GM12878 (cell line): ENCODE measurements around the gene FGFR1OP2. TPM values are rescaled to one million over a fixed set of nuclear protein-coding genes. Genes with fewer than 3 reads are reported as not detected.

Source experiments
- ATAC-seq: fragments of 200-7000 bp; cut with Tn5 transposase; 3 replicates; pipeline ENCODE4 v1.9.1; 2020; ENCODE audit warnings: mild to moderate bottlenecking, moderate library complexity
- BruUV-seq: library from RNA; stranded (reverse); fragments of 400-500 nt; replicated peaks from 2 replicates; lab custom pipeline; 2021; lab: Mats Ljungman, UMichigan
- CTCF ChIA-PET: fragments of 300-600 bp; sonication (Branson Sonifier 250); formaldehyde crosslinking; extraction: SDS; loops from one replicate; lab custom pipeline; 2021; ENCODE audit warnings: inconsistent platforms; lab: Yijun Ruan, JAX
- POLR2A ChIA-PET: fragments of 350-600 bp; formaldehyde crosslinking; extraction: SDS; loops from one replicate; lab custom pipeline; 2021; ENCODE audit warnings: inconsistent platforms; lab: Charles Lee
- RAD21 ChIA-PET: fragments of 300-600 bp; sonication (Branson Sonifier 250); formaldehyde crosslinking; loops from one replicate; lab custom pipeline; 2023; ENCODE audit warnings: antibody characterized with exemption; ENCODE audit not compliant: unreplicated experiment; lab: Charles Lee
- SMC1A ChIA-PET: fragments of 300-600 bp; sonication (Branson Sonifier 250); formaldehyde crosslinking; loops from one replicate; lab custom pipeline; 2023; ENCODE audit not compliant: unreplicated experiment, uncharacterized antibody; lab: Charles Lee
- DNase-seq: peaks from one replicate; pipeline ENCODE4 v3.0.0-alpha.2; 2011; ENCODE audit warnings: low read depth, low spot score
- FAIRE-seq: peaks from 3 replicates; lab custom pipeline; 2011; peaks lifted over from hg19 to GRCh38; lab: Jason Lieb, UNC
- H2AFZ ChIP-seq: 2 replicates; pipeline ENCODE4 v1.6.0; 2011; ENCODE audit warnings: low read depth, low read length, control low read depth; ENCODE audit not compliant: control insufficient read depth
- H3K27ac ChIP-seq: 2 replicates; pipeline ENCODE4 v1.5.1; 2011; ENCODE audit warnings: control low read depth; ENCODE audit not compliant: control insufficient read depth, insufficient read depth
- H3K27me3 ChIP-seq, 2 experiments: replicated peaks in 1 of 2; 2 replicates each; pipeline versions ENCODE4 v1.6.0 to v1.6.1; 2011; ENCODE audit warnings: low read length in 1 of 2; ENCODE audit not compliant: control insufficient read depth in 2 of 2, insufficient read depth in 2 of 2
- H3K36me3 ChIP-seq, 2 experiments: 2 replicates each; pipeline ENCODE4 v1.5.1; 2011; ENCODE audit warnings: low read length in 1 of 2; ENCODE audit not compliant: control insufficient read depth in 2 of 2, insufficient read depth in 2 of 2
- H3K4me1 ChIP-seq: 2 replicates; pipeline ENCODE4 v1.6.1; 2011; ENCODE audit warnings: mild to moderate bottlenecking, low read length, moderate library complexity, mixed read lengths; ENCODE audit not compliant: control insufficient read depth, insufficient read depth
- H3K4me2 ChIP-seq: 2 replicates; pipeline ENCODE4 v1.6.0; 2011; ENCODE audit warnings: control low read depth; ENCODE audit not compliant: control insufficient read depth, insufficient read depth
- H3K4me3 ChIP-seq: fragments of 200-600 bp; sonication (generic); 2 replicates; pipeline ENCODE4 v1.5.1; 2016
- H3K79me2 ChIP-seq: 2 replicates; pipeline ENCODE4 v1.6.0; 2011; ENCODE audit warnings: low read length; ENCODE audit not compliant: control insufficient read depth, insufficient read depth
- H3K9ac ChIP-seq: 2 replicates; pipeline ENCODE4 v1.8.0; 2011; ENCODE audit warnings: low read length, control low read depth, mixed read lengths; ENCODE audit not compliant: control insufficient read depth, insufficient read depth
- H3K9me3 ChIP-seq: replicated peaks from 3 replicates; pipeline ENCODE4 v1.5.1; 2011; ENCODE audit warnings: mild to moderate bottlenecking, low read length; ENCODE audit not compliant: control insufficient read depth, insufficient read depth
- H4K20me1 ChIP-seq: 2 replicates; pipeline ENCODE4 v1.6.0; 2011; ENCODE audit not compliant: control insufficient read depth, insufficient read depth
- CBFB ChIP-seq: IDR thresholded peaks from 2 replicates; pipeline ENCODE4 v1.6.1; 2016; ENCODE audit warnings: antibody characterized with exemption, low read depth
- NR2C1 ChIP-seq: fragments of 450-650 bp; IDR thresholded peaks from 2 replicates; pipeline ENCODE4 v1.6.1; 2017; ENCODE audit warnings: antibody characterized with exemption, mild to moderate bottlenecking, moderate library complexity
- RAD21 ChIP-seq: IDR thresholded peaks from 2 replicates; pipeline ENCODE4 v1.6.1; 2011; ENCODE audit warnings: mild to moderate bottlenecking, low read depth, low read length, moderate library complexity; ENCODE audit not compliant: insufficient read depth
- RAD51 ChIP-seq: fragments of 450-650 bp; IDR thresholded peaks from 2 replicates; pipeline ENCODE4 v1.6.1; 2016; ENCODE audit warnings: moderate library complexity, mild to moderate bottlenecking, inconsistent platforms
- RCOR1 ChIP-seq: conservative IDR thresholded peaks from 2 replicates; pipeline ENCODE4 v1.6.1; 2012; ENCODE audit warnings: low read depth, low read length, improper control_type of control experiment
- SMC3 ChIP-seq: IDR thresholded peaks from 2 replicates; pipeline ENCODE4 v1.6.1; 2011; ENCODE audit warnings: low read length, improper control_type of control experiment, borderline replicate concordance
- SRF ChIP-seq, 2 experiments: IDR thresholded peaks; 2 replicates each; pipeline ENCODE4 v1.6.1; 2011; ENCODE audit warnings: low read depth in 2 of 2, low read length in 2 of 2, mild to moderate bottlenecking in 1 of 2, moderate library complexity in 1 of 2
- SUZ12 ChIP-seq: fragments of 200-600 bp; sonication (generic); IDR thresholded peaks from one replicate; pipeline ENCODE4 v1.6.1; 2018; ENCODE audit warnings: antibody characterized with exemption, mild to moderate bottlenecking; ENCODE audit not compliant: unreplicated experiment
- WRNIP1 ChIP-seq: IDR thresholded peaks from 2 replicates; pipeline ENCODE4 v1.6.1; 2011; ENCODE audit warnings: low read depth, low read length, improper control_type of control experiment, borderline replicate concordance
- ZNF217 ChIP-seq: fragments of 450-650 bp; IDR thresholded peaks from 2 replicates; pipeline ENCODE4 v1.6.1; 2017; ENCODE audit warnings: antibody characterized with exemption, mild to moderate bottlenecking
- ZNF274 ChIP-seq: IDR thresholded peaks from one replicate; pipeline ENCODE4 v1.8.0; 2011; ENCODE audit not compliant: insufficient read length, insufficient read depth
- WGBS: methylation state at CpG from one replicate; pipeline ENCODE4 v1.1.6; 2016; ENCODE audit warnings: low lambda C conversion rate; ENCODE audit not compliant: insufficient replicate concordance, insufficient coverage; ENCODE audit errors: missing lambda C conversion rate; 5-methylcytosine and 5-hydroxymethylcytosine counted together
- in situ Hi-C: fragments of 300-500 bp; cut with MboI; formaldehyde crosslinking; loops from 9 replicates; pipeline ENCODE4 v1.14.3; 2018; ENCODE audit warnings: mixed read lengths
- intact Hi-C: fragments of 100-400 bp; cut with micrococcal nuclease; formaldehyde crosslinking; loops from one replicate; pipeline ENCODE4 v1.14.2; 2022; ENCODE audit not compliant: unreplicated experiment
- polyA plus RNA-seq, 11 experiments: library from polyadenylated mRNA; depleted of rRNA in 4 of 11; unstranded in 6 of 11; stranded (reverse) in 5 of 11; fragments of >200 nt; fragmentation: Nextera tagmentation in 4 of 11; fragmentation: Illumina TruSeq in 1 of 11; extraction: Ambion mirVana in 4 of 11; extraction: Trizol in 1 of 11; gene quantifications; 1 replicate in 1 of 11; 2 replicates in 10 of 11; pipeline versions ENCODE4 v1.2.1 to v1.2.3, GENCODE V29; 2011 to 2016; ENCODE audit warnings: inconsistent platforms in 2 of 11, missing spikeins in 2 of 11, low read depth in 1 of 11
- total RNA-seq, 4 experiments: library from RNA; depleted of rRNA in 3 of 4; stranded (reverse); fragments of >200 nt in 3 of 4; fragmentation: Illumina TruSeq in 1 of 4; extraction: Trizol in 1 of 4; gene quantifications; 2 replicates each; pipeline versions ENCODE4 v1.2.1 to v1.2.3, GENCODE V29; 2013 to 2021
- TF ChIP-seq, protein P1 (sequence below): IDR thresholded peaks from 2 replicates; pipeline ENCODE4 v1.6.1; 2011; ENCODE audit warnings: borderline replicate concordance, low read depth, mild to moderate bottlenecking, moderate library complexity, low read length; ENCODE audit not compliant: insufficient read depth, poor library complexity, severe bottlenecking
- TF ChIP-seq, protein P2 (sequence below): fragments of 450-650 bp; formaldehyde crosslinking; IDR thresholded peaks from 2 replicates; pipeline ENCODE4 v1.4.0; 2022; ENCODE audit warnings: mild to moderate bottlenecking, moderate library complexity
- TF ChIP-seq, protein P3 (sequence below): fragments of 450-650 bp; IDR thresholded peaks from 2 replicates; pipeline ENCODE4 v1.6.1; 2017; ENCODE audit warnings: borderline replicate concordance
- TF ChIP-seq, protein P4 (sequence below), 3 experiments: IDR thresholded peaks in 2 of 3; conservative IDR thresholded peaks in 1 of 3; 2 replicates each; pipeline ENCODE4 v1.5.1; 2011; ENCODE audit warnings: low read depth in 3 of 3, low read length in 3 of 3, mild to moderate bottlenecking in 3 of 3, control low read depth in 2 of 3, moderate library complexity in 2 of 3, inconsistent platforms in 1 of 3, mixed read lengths in 1 of 3; ENCODE audit not compliant: control insufficient read depth in 2 of 3, insufficient read depth in 1 of 3; ENCODE audit errors: extremely low read depth in 1 of 3

Gene FGFR1OP2
- total and polyA plus RNA-seq, 10 of the 15 experiments (the other 5 are each of a cell fraction or from before 2014, with no cell fraction given): 28.5 to 59.1 (median 38.3) TPM

DNA sequence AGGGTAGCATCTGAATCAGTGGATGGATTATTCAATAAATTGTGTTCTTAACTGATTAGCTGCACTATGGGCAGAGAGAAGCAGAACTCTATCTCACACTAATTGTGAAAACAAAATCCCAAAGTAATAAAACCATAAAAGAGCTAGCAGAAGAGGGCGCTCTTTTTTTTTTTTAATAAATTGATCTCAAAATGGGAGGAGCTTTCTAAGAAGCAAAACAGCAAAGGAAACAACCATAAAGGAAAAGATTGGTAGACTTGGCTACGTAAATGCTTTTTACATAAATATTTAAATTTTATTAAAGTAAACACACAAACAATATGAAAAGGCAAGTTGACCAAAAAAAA is 77.4 kb downstream of the FGFR1OP2 start:
- Histone ChIP-seq H3K9me3 (no peaks in the 10 kb centered on the region), H4K20me1 (no peaks in the 10 kb centered on the region), H2AFZ (peak overlapping the region; percentile 96), H3K27ac (peak overlapping the region; percentile 94; the same call in 1 of the 2 replicates), H3K4me3 (peak overlapping the region; percentile 13; the same call in 1 of the 2 replicates), H3K4me1 (peaks cover 13% of the 10 kb centered on the region), H3K4me2 (peak overlapping the region; percentile 97), H3K36me3 (no peaks in the 10 kb centered on the region), H3K9ac (no peak overlapping the region), H3K27me3 (no peaks in the 10 kb centered on the region), H3K79me2 (peaks cover 33% of the 10 kb centered on the region)
- WGBS: 0% methylated on average over 2 of the region's 2 CpGs
- SMC1A ChIA-PET: interaction anchor here (0.7 to 11.1 kb wide), 45 partner anchors 10 to 508 kb away, joined by 3 to 198 read pairs (median 4); partner anchors contain the start of genes PPFIBP1 and STK38L
- RAD21 ChIA-PET: interaction anchor here (0.6 to 10.8 kb wide), 41 partner anchors 8 to 421 kb away, joined by 3 to 216 read pairs (median 4); partner anchors contain the start of genes MED21 and STK38L
- no TSS peak for BruUV-seq
- in situ Hi-C loops (no loop called here), intact Hi-C loops (loop anchor here (2.0 to 5.0 kb wide), 5 partner anchors 77 to 367 kb away; partner anchors contain the start of genes FGFR1OP2, ITPR2 and STK38L)
- DNase-seq (no peak), FAIRE-seq (no peak), ATAC-seq (peak; percentile 11)
- CTCF ChIA-PET: interaction anchor here (0.6 to 15.9 kb wide), 54 partner anchors 9 to 419 kb away, joined by 3 to 294 read pairs (median 5); partner anchors contain the start of gene ITPR2
- POLR2A ChIA-PET: interaction anchor here (0.6 to 1.5 kb wide), 6 partner anchors 11 to 317 kb away, joined by 3 to 7 read pairs (median 4); partner anchors contain the start of genes BMAL2 and ITPR2
- TF ChIP-seq ZNF274 (no peak), NR2C1 (no peak), WRNIP1 (no peak), CBFB (no peak), RCOR1 (no peak), RAD21 (peak; percentile 47), RAD51 (no peak), ZNF217 (no peak), SUZ12 (no peak), SRF (IDR thresholded peaks at IDR 0.05; ENCODE audit: low read depth in 2 of 2, low read length in 2 of 2) (no peak), SMC3 (peak; percentile 35; the same call in 1 of the 2 replicates)
- TF ChIP-seq, protein P1, sequence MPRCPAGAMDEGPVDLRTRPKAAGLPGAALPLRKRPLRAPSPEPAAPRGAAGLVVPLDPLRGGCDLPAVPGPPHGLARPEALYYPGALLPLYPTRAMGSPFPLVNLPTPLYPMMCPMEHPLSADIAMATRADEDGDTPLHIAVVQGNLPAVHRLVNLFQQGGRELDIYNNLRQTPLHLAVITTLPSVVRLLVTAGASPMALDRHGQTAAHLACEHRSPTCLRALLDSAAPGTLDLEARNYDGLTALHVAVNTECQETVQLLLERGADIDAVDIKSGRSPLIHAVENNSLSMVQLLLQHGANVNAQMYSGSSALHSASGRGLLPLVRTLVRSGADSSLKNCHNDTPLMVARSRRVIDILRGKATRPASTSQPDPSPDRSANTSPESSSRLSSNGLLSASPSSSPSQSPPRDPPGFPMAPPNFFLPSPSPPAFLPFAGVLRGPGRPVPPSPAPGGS: no peak
- TF ChIP-seq, protein P2, sequence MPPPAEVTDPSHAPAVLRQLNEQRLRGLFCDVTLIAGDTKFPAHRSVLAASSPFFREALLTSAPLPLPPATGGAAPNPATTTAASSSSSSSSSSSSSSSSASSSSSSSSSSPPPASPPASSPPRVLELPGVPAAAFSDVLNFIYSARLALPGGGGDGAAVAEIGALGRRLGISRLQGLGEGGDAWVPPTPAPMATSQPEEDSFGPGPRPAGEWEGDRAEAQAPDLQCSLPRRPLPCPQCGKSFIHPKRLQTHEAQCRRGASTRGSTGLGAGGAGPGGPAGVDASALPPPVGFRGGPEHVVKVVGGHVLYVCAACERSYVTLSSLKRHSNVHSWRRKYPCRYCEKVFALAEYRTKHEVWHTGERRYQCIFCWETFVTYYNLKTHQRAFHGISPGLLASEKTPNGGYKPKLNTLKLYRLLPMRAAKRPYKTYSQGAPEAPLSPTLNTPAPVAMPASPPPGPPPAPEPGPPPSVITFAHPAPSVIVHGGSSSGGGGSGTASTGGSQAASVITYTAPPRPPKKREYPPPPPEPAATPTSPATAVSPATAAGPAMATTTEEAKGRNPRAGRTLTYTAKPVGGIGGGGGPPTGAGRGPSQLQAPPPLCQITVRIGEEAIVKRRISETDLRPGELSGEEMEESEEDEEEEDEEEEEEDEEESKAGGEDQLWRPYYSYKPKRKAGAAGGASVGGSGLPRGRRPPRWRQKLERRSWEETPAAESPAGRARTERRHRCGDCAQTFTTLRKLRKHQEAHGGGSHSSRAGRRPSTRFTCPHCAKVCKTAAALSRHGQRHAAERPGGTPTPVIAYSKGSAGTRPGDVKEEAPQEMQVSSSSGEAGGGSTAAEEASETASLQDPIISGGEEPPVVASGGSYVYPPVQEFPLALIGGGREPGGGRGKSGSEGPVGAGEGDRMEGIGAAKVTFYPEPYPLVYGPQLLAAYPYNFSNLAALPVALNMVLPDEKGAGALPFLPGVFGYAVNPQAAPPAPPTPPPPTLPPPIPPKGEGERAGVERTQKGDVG (CRISPR knock-in tag): no peak
- TF ChIP-seq, protein P3, sequence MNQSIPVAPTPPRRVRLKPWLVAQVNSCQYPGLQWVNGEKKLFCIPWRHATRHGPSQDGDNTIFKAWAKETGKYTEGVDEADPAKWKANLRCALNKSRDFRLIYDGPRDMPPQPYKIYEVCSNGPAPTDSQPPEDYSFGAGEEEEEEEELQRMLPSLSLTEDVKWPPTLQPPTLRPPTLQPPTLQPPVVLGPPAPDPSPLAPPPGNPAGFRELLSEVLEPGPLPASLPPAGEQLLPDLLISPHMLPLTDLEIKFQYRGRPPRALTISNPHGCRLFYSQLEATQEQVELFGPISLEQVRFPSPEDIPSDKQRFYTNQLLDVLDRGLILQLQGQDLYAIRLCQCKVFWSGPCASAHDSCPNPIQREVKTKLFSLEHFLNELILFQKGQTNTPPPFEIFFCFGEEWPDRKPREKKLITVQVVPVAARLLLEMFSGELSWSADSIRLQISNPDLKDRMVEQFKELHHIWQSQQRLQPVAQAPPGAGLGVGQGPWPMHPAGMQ: no peak
- TF ChIP-seq, protein P4, sequence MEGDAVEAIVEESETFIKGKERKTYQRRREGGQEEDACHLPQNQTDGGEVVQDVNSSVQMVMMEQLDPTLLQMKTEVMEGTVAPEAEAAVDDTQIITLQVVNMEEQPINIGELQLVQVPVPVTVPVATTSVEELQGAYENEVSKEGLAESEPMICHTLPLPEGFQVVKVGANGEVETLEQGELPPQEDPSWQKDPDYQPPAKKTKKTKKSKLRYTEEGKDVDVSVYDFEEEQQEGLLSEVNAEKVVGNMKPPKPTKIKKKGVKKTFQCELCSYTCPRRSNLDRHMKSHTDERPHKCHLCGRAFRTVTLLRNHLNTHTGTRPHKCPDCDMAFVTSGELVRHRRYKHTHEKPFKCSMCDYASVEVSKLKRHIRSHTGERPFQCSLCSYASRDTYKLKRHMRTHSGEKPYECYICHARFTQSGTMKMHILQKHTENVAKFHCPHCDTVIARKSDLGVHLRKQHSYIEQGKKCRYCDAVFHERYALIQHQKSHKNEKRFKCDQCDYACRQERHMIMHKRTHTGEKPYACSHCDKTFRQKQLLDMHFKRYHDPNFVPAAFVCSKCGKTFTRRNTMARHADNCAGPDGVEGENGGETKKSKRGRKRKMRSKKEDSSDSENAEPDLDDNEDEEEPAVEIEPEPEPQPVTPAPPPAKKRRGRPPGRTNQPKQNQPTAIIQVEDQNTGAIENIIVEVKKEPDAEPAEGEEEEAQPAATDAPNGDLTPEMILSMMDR (IDR thresholded peaks at IDR 0.05 in 2 of 3, conservative IDR thresholded peaks at IDR 0.05 in 1 of 3; ENCODE audit: control insufficient read depth in 2 of 3, extremely low read depth in 1 of 3, insufficient read depth in 1 of 3, low read depth in 3 of 3, low read length in 3 of 3): peak; percentile 6 to 38 (median 34); a peak in 3 of 6 replicates
